ENCODE measurements around the gene MRPS24.

DNA sequence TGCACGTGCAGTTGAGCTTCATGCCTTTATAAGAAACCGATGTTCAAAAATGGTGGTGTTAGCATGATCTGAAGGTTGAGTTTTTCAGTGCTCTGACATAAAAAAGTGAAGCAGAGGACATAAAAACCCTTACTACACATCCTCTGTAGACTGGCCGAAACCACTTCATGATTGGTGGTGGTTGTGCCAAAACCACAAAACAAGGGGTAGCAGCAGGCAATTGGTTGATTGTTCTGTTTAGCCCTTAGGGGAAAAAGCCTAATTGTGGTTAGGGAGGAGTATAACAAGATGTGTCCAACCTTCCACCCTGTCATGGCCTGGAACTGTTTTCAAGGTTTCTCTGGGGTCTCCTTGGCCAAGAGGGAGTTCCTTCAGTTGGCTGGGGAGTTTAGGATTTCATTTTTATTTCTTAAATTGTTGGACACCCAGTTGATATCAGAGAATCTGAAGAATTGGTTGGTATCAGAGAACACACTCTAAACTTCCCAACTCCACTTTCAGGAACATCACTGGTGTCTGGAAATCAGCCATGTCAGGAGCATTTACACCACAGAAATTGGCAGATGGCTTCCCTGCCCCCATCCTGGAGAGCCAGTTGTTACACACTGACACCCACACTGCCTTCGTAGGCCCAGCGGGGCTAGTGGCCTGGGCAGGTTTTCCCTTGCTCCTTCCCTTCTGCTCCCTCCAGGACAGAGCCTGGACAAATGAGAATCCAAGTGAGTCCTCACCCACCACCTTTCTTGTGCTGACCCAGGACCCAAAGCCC is 18.8 kb downstream of the MRPS24 start:
- no peak for TF ChIP-seq POLR2A (IDR thresholded peaks at IDR 0.05; ENCODE audit: low read depth, low read length)
- TF ChIP-seq POLR2AphosphoS5 (IDR thresholded peaks at IDR 0.05; ENCODE audit: low read depth, low read length) = no peak

All from GM12892 (cell line).